ENCODE measurements around the gene PTPN7.

PTPN7 gene

GRCh38 chr1:202154766-202155477 is 5.5 kb downstream of the PTPN7 start:
- no peak overlapping the region for H3K27ac ChIP-seq (ENCODE audit: low read length)
- H3K9me2 ChIP-seq (replicated peaks; ENCODE audit: insufficient read depth, low read length) = no peaks in the 10 kb centered on the region
- peaks cover 10% of the 10 kb centered on the region; the same call in 1 of the 2 replicates for H3K36me3 ChIP-seq (replicated peaks; ENCODE audit: insufficient read depth, low read length)
- no peak overlapping the region for H3K9ac ChIP-seq (ENCODE audit: low read length)
- peaks cover 9% of the 10 kb centered on the region for H3K4me1 ChIP-seq (ENCODE audit: low read length)
- no peak overlapping the region for H2AFZ ChIP-seq (ENCODE audit: low read length)
- peak; percentile 46 for DNase-seq
- 0 out of 2 replicates have a peak, but pooled peaks cover 3% of the 10 kb centered on the region for H3F3A ChIP-seq (ENCODE audit: insufficient read depth, low read length)
- H3K4me2 ChIP-seq (ENCODE audit: low read depth, low read length) = no peak overlapping the region
- H4K20me1 ChIP-seq (ENCODE audit: insufficient read depth, low read length) = no peaks in the 10 kb centered on the region
- H3K79me2 ChIP-seq (ENCODE audit: low read length) = peaks cover 39% of the 10 kb centered on the region
- no peaks in the 10 kb centered on the region for H3K27me3 ChIP-seq (replicated peaks; ENCODE audit: insufficient read depth, low read length)
- no peak overlapping the region for H3K4me3 ChIP-seq (ENCODE audit: low read length)
- TF ChIP-seq EZH2phosphoT487 (IDR thresholded peaks at IDR 0.05; ENCODE audit: low read length) = no peak
- TF ChIP-seq CTCF (IDR thresholded peaks at IDR 0.05; ENCODE audit: low read length) = peak; percentile 57
- H3K9me3 ChIP-seq (replicated peaks; ENCODE audit: insufficient read depth, low read length) = no peaks in the 10 kb centered on the region

GRCh38 chr1:202154148-202154765 is 6.1 kb downstream of the PTPN7 start:
- H3K36me3 ChIP-seq (replicated peaks; ENCODE audit: insufficient read depth, low read length) = peaks cover 10% of the 10 kb centered on the region; the same call in 1 of the 2 replicates
- no peak overlapping the region for H3K27ac ChIP-seq (ENCODE audit: low read length)
- H3K9me3 ChIP-seq (replicated peaks; ENCODE audit: insufficient read depth, low read length) = no peaks in the 10 kb centered on the region
- DNase-seq = no peak
- H3K4me1 ChIP-seq (ENCODE audit: low read length) = peaks cover 8% of the 10 kb centered on the region
- no peak overlapping the region for H2AFZ ChIP-seq (ENCODE audit: low read length)
- no peak overlapping the region for H3K4me3 ChIP-seq (ENCODE audit: low read length)
- H3F3A ChIP-seq (ENCODE audit: insufficient read depth, low read length) = 0 out of 2 replicates have a peak, but pooled peaks cover 3% of the 10 kb centered on the region
- TF ChIP-seq EZH2 (optimal IDR thresholded peaks at IDR 0.05; ENCODE audit: low read depth, low read length) (no peak), EZH2phosphoT487 (IDR thresholded peaks at IDR 0.05; ENCODE audit: low read length) (no peak), CTCF (IDR thresholded peaks at IDR 0.05; ENCODE audit: low read length) (no peak)
- H3K9me2 ChIP-seq (replicated peaks; ENCODE audit: insufficient read depth, low read length) = no peaks in the 10 kb centered on the region
- H4K20me1 ChIP-seq (ENCODE audit: insufficient read depth, low read length) = no peaks in the 10 kb centered on the region
- H3K27me3 ChIP-seq (replicated peaks; ENCODE audit: insufficient read depth, low read length) = no peaks in the 10 kb centered on the region
- no peak overlapping the region for H3K4me2 ChIP-seq (ENCODE audit: low read depth, low read length)
- peaks cover 32% of the 10 kb centered on the region for H3K79me2 ChIP-seq (ENCODE audit: low read length)
- no peak overlapping the region for H3K9ac ChIP-seq (ENCODE audit: low read length)

DNA sequence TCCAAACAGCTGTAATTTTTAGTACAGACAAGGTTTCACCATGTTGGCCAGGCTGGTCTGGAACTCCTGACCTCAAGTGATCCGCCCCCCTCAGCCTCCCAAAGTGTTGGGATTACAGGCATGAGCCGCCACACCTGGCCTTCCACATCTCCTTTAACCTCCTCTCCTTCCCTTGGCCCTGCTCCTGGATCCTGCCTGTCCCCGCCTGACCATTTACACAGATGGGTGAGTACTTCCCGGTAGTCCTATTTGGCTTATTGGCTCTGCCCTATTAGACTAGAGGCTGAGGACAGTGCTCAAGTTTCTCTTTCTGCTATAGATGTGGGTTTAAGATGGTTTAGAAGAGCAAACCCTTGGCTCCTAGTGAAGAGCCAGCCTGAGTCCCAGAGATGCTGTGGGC is 7.1 kb downstream of the PTPN7 start:
- Histone ChIP-seq H3K27me3 (replicated peaks; ENCODE audit: insufficient read depth, low read length) (no peaks in the 10 kb centered on the region), H3K4me1 (ENCODE audit: low read length) (no peaks in the 10 kb centered on the region; the same call in 1 of the 2 replicates), H3K9me3 (replicated peaks; ENCODE audit: insufficient read depth, low read length) (no peaks in the 10 kb centered on the region), H3K36me3 (replicated peaks; ENCODE audit: insufficient read depth, low read length) (peaks cover 10% of the 10 kb centered on the region; the same call in 1 of the 2 replicates), H3F3A (ENCODE audit: insufficient read depth, low read length) (no peaks in the 10 kb centered on the region), H2AFZ (ENCODE audit: low read length) (no peak overlapping the region), H3K4me2 (ENCODE audit: low read depth, low read length) (no peak overlapping the region), H3K9me2 (replicated peaks; ENCODE audit: insufficient read depth, low read length) (no peaks in the 10 kb centered on the region), H4K20me1 (ENCODE audit: insufficient read depth, low read length) (no peaks in the 10 kb centered on the region), H3K4me3 (ENCODE audit: low read length) (no peak overlapping the region), H3K79me2 (ENCODE audit: low read length) (peaks cover 23% of the 10 kb centered on the region), H3K9ac (ENCODE audit: low read length) (no peak overlapping the region), H3K27ac (ENCODE audit: low read length) (no peak overlapping the region)
- no peak for TF ChIP-seq CTCF (IDR thresholded peaks at IDR 0.05; ENCODE audit: low read length)
- DNase-seq = no peak

Data from MM.1S (cell line).